Bronchus fibroblast of lung (primary cell): ENCODE data around the gene FAM149B1. TPM values are rescaled to one million over a fixed set of nuclear protein-coding genes. Genes with fewer than 3 reads are reported as not detected.

Source experiments
- total RNA-seq: library from RNA; depleted of rRNA; stranded (reverse); fragments of >200 nt; gene quantifications from 2 replicates; pipeline ENCODE4 v1.2.3, GENCODE V29; 2015

Gene FAM149B1
- 9.4 and 11.6 TPM in 2 replicates for total RNA-seq

DNA sequence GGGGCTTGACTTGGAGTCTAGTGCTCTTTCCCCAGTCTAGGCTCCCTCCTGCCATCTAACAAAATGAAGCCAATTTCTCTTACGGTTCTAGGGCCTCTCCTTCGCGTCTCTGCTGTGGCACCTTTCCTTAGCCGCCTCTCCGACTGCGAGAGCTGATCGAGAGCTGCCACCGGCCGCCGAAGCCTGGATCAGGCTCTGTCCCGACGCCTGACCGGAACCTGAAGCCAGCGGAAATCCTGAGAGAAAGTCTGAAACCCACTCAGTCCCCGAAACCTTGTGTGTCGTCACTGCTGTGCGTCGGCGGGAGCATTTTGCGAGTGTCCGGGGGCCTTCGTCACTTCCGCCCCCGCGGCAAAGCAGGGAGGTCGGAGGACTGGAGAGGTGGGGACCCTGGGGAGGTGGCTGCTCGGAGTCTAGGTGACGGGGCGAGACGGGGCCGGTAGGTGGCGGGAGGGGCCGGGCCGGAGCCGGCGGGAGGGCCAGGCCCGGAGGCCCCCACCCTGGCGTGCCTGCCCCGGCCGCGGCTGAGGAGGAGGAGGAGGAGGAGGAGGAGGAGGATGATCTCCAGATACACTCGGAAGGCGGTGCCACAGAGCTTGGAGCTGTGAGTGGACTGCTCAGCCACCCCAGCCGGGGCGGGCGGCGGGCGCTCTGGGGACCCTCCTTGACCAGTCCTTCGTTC lies at the start of gene FAM149B1, which contains the start of gene ECD:
TSS of gene FAM149B1 (plus strand) at position 337 of the 682 bp plus-strand sequence. CDS start at position 558, 221 bp downstream.
TSS of gene ECD (minus strand) at position 226 of the 682 bp plus-strand sequence. CDS start 4,071 bp downstream, outside the sequence.

DNA sequence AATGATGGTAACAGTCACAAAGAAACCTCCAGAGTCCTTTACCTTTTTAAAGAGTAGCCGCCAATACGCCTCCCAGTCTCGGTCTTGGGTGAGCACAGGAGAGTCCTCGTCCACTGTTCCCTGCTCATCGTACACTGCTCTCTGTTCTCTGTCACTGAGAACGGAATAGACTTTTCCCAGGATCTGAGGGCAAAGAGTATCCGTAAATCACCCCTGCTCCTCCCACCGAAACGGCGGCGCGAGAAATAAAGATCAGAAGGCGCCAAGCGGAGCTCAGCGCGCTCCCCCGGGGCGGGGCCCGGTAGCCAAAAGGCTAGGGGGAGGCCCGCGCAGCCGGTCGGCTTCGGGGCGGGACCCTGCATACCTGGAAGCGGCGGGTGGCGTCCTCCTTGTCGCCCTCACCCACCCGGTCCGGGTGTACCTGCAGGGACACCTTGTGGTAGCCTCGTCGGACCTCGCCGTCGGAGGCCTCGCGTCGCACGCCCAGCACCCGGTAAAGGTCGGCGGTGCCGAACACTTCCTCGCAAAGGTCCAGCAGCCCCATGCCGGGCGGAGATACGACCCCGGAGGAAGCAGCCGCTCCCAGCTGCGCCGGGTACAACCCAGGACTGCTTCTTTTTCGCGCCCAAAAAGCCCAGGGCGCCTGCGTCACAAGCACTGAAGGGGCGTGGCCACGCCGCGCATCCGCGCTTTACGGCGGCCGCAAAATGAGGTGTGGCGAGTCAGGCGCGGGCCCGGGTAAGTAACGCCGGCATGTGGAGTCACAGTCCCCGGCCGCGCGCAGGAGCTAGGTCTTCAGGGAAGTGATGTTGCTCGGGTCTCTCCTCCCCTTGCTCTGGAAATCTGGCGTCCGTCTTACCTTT lies 79.0 kb downstream of the FAM149B1 start, which contains the start of gene DNAJC9:
TSS of gene DNAJC9 (minus strand) at position 610 of the 863 bp plus-strand sequence. CDS start at position 544, 66 bp downstream.

DNA sequence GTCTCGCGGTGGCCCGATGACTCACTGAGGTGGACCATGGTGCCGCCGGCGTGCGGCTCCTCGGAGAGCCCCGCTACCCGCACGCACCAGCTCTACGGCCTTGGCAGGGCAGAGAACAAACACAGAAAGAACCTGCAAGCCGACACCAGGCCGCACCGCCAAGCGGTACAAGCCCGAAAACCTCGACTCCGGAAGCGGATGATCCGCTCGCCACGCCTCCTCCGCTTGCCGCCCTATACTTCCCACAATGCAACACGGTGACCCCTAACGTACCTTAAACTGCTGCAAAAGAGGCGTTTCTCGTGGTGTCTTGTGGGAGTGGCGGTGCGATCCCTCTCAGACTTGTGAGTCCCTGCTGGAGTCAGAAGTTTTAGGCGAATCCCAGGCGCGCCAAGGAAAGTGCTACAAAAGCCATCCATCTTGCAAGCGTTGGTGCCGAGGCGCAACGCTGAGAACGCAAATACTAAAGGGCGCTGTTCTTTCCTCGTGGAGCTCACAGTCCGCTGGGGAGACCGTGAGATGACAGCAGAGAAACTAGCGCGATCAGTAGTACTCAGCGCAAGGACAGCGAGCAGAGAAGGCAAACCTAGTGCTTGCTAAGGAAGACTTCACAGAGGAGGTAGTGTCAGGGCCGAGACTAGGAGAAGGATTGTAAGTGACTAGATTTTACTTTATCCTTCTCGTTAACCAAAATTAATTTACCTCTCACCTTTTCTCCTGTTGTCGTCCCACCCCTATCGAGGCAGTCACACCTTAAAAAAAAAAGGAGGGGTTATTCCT lies 84.7 kb downstream of the FAM149B1 start, which contains the start of gene MRPS16:
TSS of gene MRPS16 (minus strand) at position 200 of the 780 bp plus-strand sequence. CDS start at position 38, 162 bp downstream.

Other genes with a start within 250 kb of the FAM149B1 start
- not detected in 2 replicates for gene PLA2G12B, start 213.3 kb upstream of the FAM149B1 start, total RNA-seq
- gene P4HA1, start 71.3 kb upstream of the FAM149B1 start, total RNA-seq = 37.2 and 45.9 TPM in 2 replicates
- 0.84 and 2.1 TPM in 2 replicates for gene NUDT13, start 57.7 kb upstream of the FAM149B1 start, total RNA-seq
- 24.7 and 26.5 TPM in 2 replicates for gene ECD, start 111 bp upstream of the FAM149B1 start, total RNA-seq
- 52.0 and 64.2 TPM in 2 replicates for gene DNAJC9, start 79.1 kb downstream of the FAM149B1 start, total RNA-seq
- gene MRPS16, start 84.5 kb downstream of the FAM149B1 start, total RNA-seq = 69.1 and 74.1 TPM in 2 replicates
- under 0.01 and 0.34 TPM in 2 replicates for gene CFAP70, start 190.7 kb downstream of the FAM149B1 start, total RNA-seq
- 98.1 and 107 TPM in 2 replicates for gene ANXA7, start 245.9 kb downstream of the FAM149B1 start, total RNA-seq